Measurements from ENCODE around the gene FOXK1. TPM values are rescaled to one million over a fixed set of nuclear protein-coding genes. Genes with fewer than 3 reads are reported as not detected.
A peak's percentile ranks its signal among the peaks of the same experiment; 100 is the strongest.

FOXK1 gene
- total and polyA plus RNA-seq, 9 of the 15 experiments (the other 6 are each of a cell fraction or from before 2014, with no cell fraction given): 0.32 to 45.5 (median 8.1) TPM

GRCh38 chr7:4683884-4684565 lies 1.9 kb downstream of the FOXK1 start (continued):
- TF ChIP-seq SMAD2 (IDR thresholded peaks at IDR 0.05; ENCODE audit: low read depth, low read length) (no peak), ILF3 (IDR thresholded peaks at IDR 0.05; ENCODE audit: borderline replicate concordance) (no peak), SIX5 (IDR thresholded peaks at IDR 0.05; ENCODE audit: borderline replicate concordance in 1 of 2, insufficient read depth in 1 of 2, low read depth in 1 of 2, low read length in 2 of 2) (no peak), CSDE1 (IDR thresholded peaks at IDR 0.05) (no peak), FOXK1 (CRISPR knock-in tag; IDR thresholded peaks at IDR 0.05; ENCODE audit: borderline replicate concordance) (no peak), SP1 (CRISPR knock-in tag; IDR thresholded peaks at IDR 0.05) (no peak), ZNF324 (CRISPR knock-in tag; IDR thresholded peaks at IDR 0.05) (no peak), YBX1 (IDR thresholded peaks at IDR 0.05) (no peak), PATZ1 (CRISPR knock-in tag; IDR thresholded peaks at IDR 0.05; ENCODE audit: borderline replicate concordance) (no peak), MTF1 (CRISPR knock-in tag; IDR thresholded peaks at IDR 0.05; ENCODE audit: borderline replicate concordance) (no peak), CCAR2 (IDR thresholded peaks at IDR 0.05; ENCODE audit: low read depth, low read length) (no peak), KHSRP (IDR thresholded peaks at IDR 0.05) (no peak), SAP30 (IDR thresholded peaks at IDR 0.05; ENCODE audit: borderline replicate concordance, insufficient read depth, low read depth, low read length, poor library complexity, severe bottlenecking) (no peak), NEUROD1 (IDR thresholded peaks at IDR 0.05; ENCODE audit: borderline replicate concordance, low read depth, low read length, partially characterized antibody) (no peak), GABPA (tag; conservative IDR thresholded peaks at IDR 0.05; ENCODE audit: low read depth) (0 out of 2 replicates have a peak, but pooled peaks have one; percentile 15), CTBP1 (IDR thresholded peaks at IDR 0.05; ENCODE audit: borderline replicate concordance) (no peak), RFX1 (IDR thresholded peaks at IDR 0.05) (no peak), MBD1 (CRISPR knock-in tag; IDR thresholded peaks at IDR 0.05) (no peak)
- TF ChIP-seq, protein P1, sequence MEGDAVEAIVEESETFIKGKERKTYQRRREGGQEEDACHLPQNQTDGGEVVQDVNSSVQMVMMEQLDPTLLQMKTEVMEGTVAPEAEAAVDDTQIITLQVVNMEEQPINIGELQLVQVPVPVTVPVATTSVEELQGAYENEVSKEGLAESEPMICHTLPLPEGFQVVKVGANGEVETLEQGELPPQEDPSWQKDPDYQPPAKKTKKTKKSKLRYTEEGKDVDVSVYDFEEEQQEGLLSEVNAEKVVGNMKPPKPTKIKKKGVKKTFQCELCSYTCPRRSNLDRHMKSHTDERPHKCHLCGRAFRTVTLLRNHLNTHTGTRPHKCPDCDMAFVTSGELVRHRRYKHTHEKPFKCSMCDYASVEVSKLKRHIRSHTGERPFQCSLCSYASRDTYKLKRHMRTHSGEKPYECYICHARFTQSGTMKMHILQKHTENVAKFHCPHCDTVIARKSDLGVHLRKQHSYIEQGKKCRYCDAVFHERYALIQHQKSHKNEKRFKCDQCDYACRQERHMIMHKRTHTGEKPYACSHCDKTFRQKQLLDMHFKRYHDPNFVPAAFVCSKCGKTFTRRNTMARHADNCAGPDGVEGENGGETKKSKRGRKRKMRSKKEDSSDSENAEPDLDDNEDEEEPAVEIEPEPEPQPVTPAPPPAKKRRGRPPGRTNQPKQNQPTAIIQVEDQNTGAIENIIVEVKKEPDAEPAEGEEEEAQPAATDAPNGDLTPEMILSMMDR (IDR thresholded peaks at IDR 0.05 in 2 of 3, conservative IDR thresholded peaks at IDR 0.05 in 1 of 3; ENCODE audit: insufficient read depth in 2 of 3, low read depth in 1 of 3, low read length in 3 of 3): peak in 2 of 3 experiments; percentile 22 to 35; a peak in 1 of 6 replicates
- TF ChIP-seq, protein P2, sequence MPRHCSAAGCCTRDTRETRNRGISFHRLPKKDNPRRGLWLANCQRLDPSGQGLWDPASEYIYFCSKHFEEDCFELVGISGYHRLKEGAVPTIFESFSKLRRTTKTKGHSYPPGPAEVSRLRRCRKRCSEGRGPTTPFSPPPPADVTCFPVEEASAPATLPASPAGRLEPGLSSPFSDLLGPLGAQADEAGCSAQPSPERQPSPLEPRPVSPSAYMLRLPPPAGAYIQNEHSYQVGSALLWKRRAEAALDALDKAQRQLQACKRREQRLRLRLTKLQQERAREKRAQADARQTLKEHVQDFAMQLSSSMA (CRISPR knock-in tag; IDR thresholded peaks at IDR 0.05): no peak

Measured in K562 (cell line).